IMR-90 (cell line): ENCODE results near the gene FST. TPM values are rescaled to one million over a fixed set of nuclear protein-coding genes. Genes with fewer than 3 reads are reported as not detected.

Source experiments
- ATAC-seq: fragments of 200-7000 bp; cut with Tn5 transposase; 2 replicates; pipeline ENCODE4 v1.9.1; 2020; ENCODE audit warnings: low read depth, mild to moderate bottlenecking, moderate library complexity
- BruUV-seq: library from RNA; stranded (reverse); fragments of 400-500 nt; replicated peaks from 2 replicates; lab custom pipeline; 2021; lab: Mats Ljungman, UMichigan
- CTCF ChIA-PET: fragments of 300-600 bp; formaldehyde crosslinking; extraction: SDS; loops from one replicate; lab custom pipeline; 2021; ENCODE audit warnings: antibody characterized with exemption; lab: Yijun Ruan, JAX
- POLR2A ChIA-PET: fragments of 300-600 bp; sonication (Branson Sonifier 250); formaldehyde crosslinking; loops from one replicate; lab custom pipeline; 2022; ENCODE audit warnings: antibody characterized with exemption; ENCODE audit not compliant: unreplicated experiment; lab: Charles Lee
- DNase-seq: peaks from one replicate; pipeline ENCODE4 v3.0.0; 2013
- H2AFZ ChIP-seq: replicated peaks from 2 replicates; pipeline ENCODE3; 2013; ENCODE audit warnings: low read length, mild to moderate bottlenecking; ENCODE audit not compliant: poor library complexity
- H2AK5ac ChIP-seq: 2 replicates; pipeline ENCODE4 v1.6.1; 2013; ENCODE audit warnings: low read depth, low read length, inconsistent platforms
- H2AK9ac ChIP-seq: replicated peaks from 2 replicates; pipeline ENCODE3; 2013; ENCODE audit warnings: mild to moderate bottlenecking, low read depth, low read length, moderate library complexity; ENCODE audit not compliant: poor library complexity
- H2BK120ac ChIP-seq: 2 replicates; pipeline ENCODE4 v1.6.1; 2013; ENCODE audit warnings: low read depth, low read length, inconsistent platforms
- H2BK15ac ChIP-seq: 3 replicates; pipeline ENCODE4 v1.6.1; 2013; ENCODE audit warnings: low read depth, low read length, inconsistent platforms
- H2BK20ac ChIP-seq: 2 replicates; pipeline ENCODE4 v1.6.1; 2013; ENCODE audit warnings: low read depth, mild to moderate bottlenecking, inconsistent platforms, low read length, moderate library complexity
- H2BK5ac ChIP-seq: 2 replicates; pipeline ENCODE4 v1.6.1; 2013; ENCODE audit warnings: mild to moderate bottlenecking, low read depth, low read length, inconsistent platforms; ENCODE audit not compliant: poor library complexity, severe bottlenecking
- H3K14ac ChIP-seq: replicated peaks from 2 replicates; pipeline ENCODE4 v1.6.1; 2013; ENCODE audit warnings: low read depth, low read length, inconsistent platforms
- H3K18ac ChIP-seq: 2 replicates; pipeline ENCODE4 v1.6.1; 2013; ENCODE audit warnings: low read depth, low read length, control low read depth
- H3K23ac ChIP-seq: 2 replicates; pipeline ENCODE4 v1.6.1; 2013; ENCODE audit warnings: low read depth, low read length, inconsistent platforms
- H3K27ac ChIP-seq: 2 replicates; pipeline ENCODE4 v1.5.1; 2013; ENCODE audit warnings: mild to moderate bottlenecking, control low read depth, low read length; ENCODE audit not compliant: insufficient read depth
- H3K27me3 ChIP-seq: 2 replicates; pipeline ENCODE4 v1.6.1; 2013; ENCODE audit warnings: low read length; ENCODE audit not compliant: control insufficient read depth, insufficient read depth
- H3K36me3 ChIP-seq: 2 replicates; pipeline ENCODE4 v1.6.1; 2013; ENCODE audit warnings: low read length, mixed read lengths; ENCODE audit not compliant: control insufficient read depth, insufficient read depth
- H3K4ac ChIP-seq: 2 replicates; pipeline ENCODE4 v1.6.1; 2013; ENCODE audit warnings: low read depth, low read length, inconsistent platforms
- H3K4me1 ChIP-seq: 2 replicates; pipeline ENCODE4 v1.6.1; 2013; ENCODE audit warnings: low read length, mixed read lengths; ENCODE audit not compliant: control insufficient read depth, insufficient read depth
- H3K4me2 ChIP-seq: 2 replicates; pipeline ENCODE4 v1.6.1; 2013; ENCODE audit warnings: low read depth, mild to moderate bottlenecking, control low read depth, low read length, moderate library complexity
- H3K4me3 ChIP-seq: 2 replicates; pipeline ENCODE4 v1.5.1; 2013; ENCODE audit warnings: low read depth, mild to moderate bottlenecking, control low read depth, low read length, moderate library complexity; ENCODE audit not compliant: insufficient read depth
- H3K56ac ChIP-seq: 2 replicates; pipeline ENCODE4 v1.6.1; 2013; ENCODE audit warnings: low read length, inconsistent platforms; ENCODE audit not compliant: insufficient read depth; ENCODE audit errors: extremely low read depth
- H3K79me1 ChIP-seq, 2 experiments: 2 replicates each; pipeline ENCODE4 v1.6.1; 2013; ENCODE audit warnings: low read length in 2 of 2, inconsistent platforms in 1 of 2, low read depth in 1 of 2
- H3K9ac ChIP-seq: 2 replicates; pipeline ENCODE4 v1.6.1; 2013; ENCODE audit warnings: low read depth, low read length, control low read depth
- H3K9me1 ChIP-seq: 2 replicates; pipeline ENCODE4 v1.6.1; 2013; ENCODE audit warnings: low read length, inconsistent platforms; ENCODE audit not compliant: insufficient read depth
- H3K9me3 ChIP-seq: 2 replicates; pipeline ENCODE4 v1.6.1; 2013; ENCODE audit warnings: low read length; ENCODE audit not compliant: control insufficient read depth, insufficient read depth
- H4K20me1 ChIP-seq: 2 replicates; pipeline ENCODE4 v1.6.1; 2013; ENCODE audit warnings: low read length, inconsistent platforms; ENCODE audit not compliant: insufficient read depth
- H4K5ac ChIP-seq: 2 replicates; pipeline ENCODE4 v1.6.1; 2013; ENCODE audit warnings: mild to moderate bottlenecking, low read depth, low read length, control low read depth
- H4K8ac ChIP-seq, 2 experiments: 2 replicates each; pipeline ENCODE4 v1.6.1; 2013; ENCODE audit warnings: low read depth in 2 of 2, low read length in 2 of 2, control low read depth in 1 of 2, inconsistent platforms in 1 of 2
- H4K91ac ChIP-seq: 2 replicates; pipeline ENCODE4 v1.6.1; 2013; ENCODE audit warnings: low read depth, low read length, inconsistent platforms; ENCODE audit not compliant: insufficient read depth
- CHD1 ChIP-seq: IDR thresholded peaks from 2 replicates; pipeline ENCODE4 v1.6.1; 2012; ENCODE audit warnings: low read depth, low read length, improper control_type of control experiment
- FOS ChIP-seq: fragments of 150-350 bp; IDR thresholded peaks from 2 replicates; pipeline ENCODE4 v1.6.1; 2016; ENCODE audit warnings: low read depth, low read length
- POLR2A ChIP-seq: IDR thresholded peaks from 2 replicates; pipeline ENCODE4 v1.6.1; 2012; ENCODE audit warnings: mild to moderate bottlenecking, low read depth, low read length
- SMC3 ChIP-seq: fragments of 150-350 bp; IDR thresholded peaks from 2 replicates; pipeline ENCODE4 v1.6.1; 2016; ENCODE audit warnings: low read depth, mild to moderate bottlenecking, antibody characterized with exemption, low read length, moderate library complexity
- WGBS, 2 experiments: methylation state at CpG; one replicate each; pipeline versions ENCODE4 v1.1.5 to v1.1.7; 2013; ENCODE audit warnings: missing lambda C conversion rate in 2 of 2; ENCODE audit not compliant: insufficient read length in 1 of 2; ENCODE audit errors: extremely low coverage in 2 of 2; 5-methylcytosine and 5-hydroxymethylcytosine counted together
- dilution Hi-C: fragments of 300-500 bp; cut with HindIII; formaldehyde crosslinking; loops from one replicate; pipeline ENCODE4 v1.14.3; 2018; ENCODE audit warnings: low sequenced_read_pairs; ENCODE audit not compliant: unreplicated experiment
- in situ Hi-C: fragments of 300-500 bp; cut with MboI; formaldehyde crosslinking; loops from 3 replicates; pipeline ENCODE4 v1.14.3; 2019; ENCODE audit warnings: low sequenced_read_pairs, inconsistent platforms, mixed read lengths
- intact Hi-C: fragments of 100-400 bp; cut with micrococcal nuclease; formaldehyde crosslinking; loops from 2 replicates; pipeline ENCODE4 v1.10.0; 2022
- polyA plus RNA-seq, 3 experiments: library from polyadenylated mRNA; depleted of rRNA; stranded (reverse); fragments of >200 nt; gene quantifications; 2 replicates each; pipeline ENCODE4 v1.2.3, GENCODE V29; 2012; ENCODE audit warnings: low replicate concordance in 1 of 3
- total RNA-seq: library from RNA; depleted of rRNA; stranded (reverse); fragments of >200 nt; gene quantifications from 2 replicates; pipeline ENCODE4 v1.2.3, GENCODE V29; 2012
- TF ChIP-seq, protein P1 (sequence below): conservative IDR thresholded peaks from 2 replicates; pipeline ENCODE4 v1.5.1; 2012; ENCODE audit warnings: mild to moderate bottlenecking, low read depth, low read length, improper control_type of control experiment

The FST gene
- total and polyA plus RNA-seq, 2 of the 4 experiments (the other 2 are of a cell fraction): 141 to 195 TPM

DNA sequence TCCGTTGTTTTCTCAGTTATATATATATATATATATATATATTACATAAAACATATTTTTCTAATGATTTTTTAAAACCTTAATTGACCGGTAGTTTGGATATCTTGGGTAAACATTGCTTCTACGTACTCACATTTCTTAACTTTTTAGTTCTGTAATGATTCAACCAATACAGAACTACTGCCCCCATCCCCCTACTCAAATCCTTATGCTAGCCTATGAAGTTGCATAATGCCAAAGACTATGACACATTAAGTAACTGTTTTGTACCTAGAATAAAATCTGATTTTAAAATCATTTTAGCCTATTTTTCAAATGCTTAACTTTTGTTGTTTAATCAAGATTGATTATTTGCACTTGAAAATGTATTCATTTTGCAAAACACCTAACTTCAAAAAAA lies 4.4 kb upstream of the FST start:
- no TSS peak for BruUV-seq
- no peaks in the 10 kb centered on the region for H3K9me1 ChIP-seq
- in situ Hi-C loops: loop anchor here (10.0 kb wide), 1 partner anchor 311 kb away; no protein-coding TSS in a partner anchor
- no peak overlapping the region for H3K9ac ChIP-seq
- TF ChIP-seq FOS (no peak), POLR2A (no peak), SMC3 (no peak), CHD1 (no peak)
- TF ChIP-seq, protein P1, sequence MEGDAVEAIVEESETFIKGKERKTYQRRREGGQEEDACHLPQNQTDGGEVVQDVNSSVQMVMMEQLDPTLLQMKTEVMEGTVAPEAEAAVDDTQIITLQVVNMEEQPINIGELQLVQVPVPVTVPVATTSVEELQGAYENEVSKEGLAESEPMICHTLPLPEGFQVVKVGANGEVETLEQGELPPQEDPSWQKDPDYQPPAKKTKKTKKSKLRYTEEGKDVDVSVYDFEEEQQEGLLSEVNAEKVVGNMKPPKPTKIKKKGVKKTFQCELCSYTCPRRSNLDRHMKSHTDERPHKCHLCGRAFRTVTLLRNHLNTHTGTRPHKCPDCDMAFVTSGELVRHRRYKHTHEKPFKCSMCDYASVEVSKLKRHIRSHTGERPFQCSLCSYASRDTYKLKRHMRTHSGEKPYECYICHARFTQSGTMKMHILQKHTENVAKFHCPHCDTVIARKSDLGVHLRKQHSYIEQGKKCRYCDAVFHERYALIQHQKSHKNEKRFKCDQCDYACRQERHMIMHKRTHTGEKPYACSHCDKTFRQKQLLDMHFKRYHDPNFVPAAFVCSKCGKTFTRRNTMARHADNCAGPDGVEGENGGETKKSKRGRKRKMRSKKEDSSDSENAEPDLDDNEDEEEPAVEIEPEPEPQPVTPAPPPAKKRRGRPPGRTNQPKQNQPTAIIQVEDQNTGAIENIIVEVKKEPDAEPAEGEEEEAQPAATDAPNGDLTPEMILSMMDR: no peak
- H4K5ac ChIP-seq: no peak overlapping the region
- H2AFZ ChIP-seq: no peak overlapping the region
- POLR2A ChIA-PET: no interaction called here
- H2BK15ac ChIP-seq: no peak overlapping the region
- H3K18ac ChIP-seq: no peak overlapping the region
- ATAC-seq (no peak), DNase-seq (no peak)
- H2BK20ac ChIP-seq: no peak overlapping the region
- no peak overlapping the region for H2BK120ac ChIP-seq
- intact Hi-C loops: loop anchor here (5.0 kb wide), 2 partner anchors 114 to 139 kb away; no protein-coding TSS in a partner anchor
- no peak overlapping the region for H3K4me3 ChIP-seq
- peaks cover 0 to 4% of the 10 kb centered on the region in 2 experiments; a peak in 1 of 4 replicates for H3K79me1 ChIP-seq
- CTCF ChIA-PET: interaction anchor here (0.7 kb wide), 1 partner anchor 47 kb away, joined by 4 read pairs; no protein-coding TSS in a partner anchor
- no peak overlapping the region for H4K91ac ChIP-seq
- H3K4ac ChIP-seq: no peak overlapping the region
- H3K27ac ChIP-seq: no peak overlapping the region
- H2BK5ac ChIP-seq: no peak overlapping the region
- H3K36me3 ChIP-seq: no peaks in the 10 kb centered on the region
- no peaks in the 10 kb centered on the region for H4K20me1 ChIP-seq
- no peak overlapping the region for H2AK5ac ChIP-seq
- no peaks in the 10 kb centered on the region for H3K27me3 ChIP-seq
- H3K4me2 ChIP-seq: no peak overlapping the region
- H3K56ac ChIP-seq: no peak overlapping the region
- WGBS, 2 experiments: no CpG with 5 or more reads among the region's 3 CpGs
- dilution Hi-C loops: no loop called here
- no peaks in the 10 kb centered on the region for H3K4me1 ChIP-seq
- no peaks in the 10 kb centered on the region for H3K9me3 ChIP-seq
- H4K8ac ChIP-seq: no peak overlapping the region
- no peak overlapping the region for H3K23ac ChIP-seq
- H3K14ac ChIP-seq: no peak overlapping the region
- no peak overlapping the region for H2AK9ac ChIP-seq
